ENCODE data around the gene CCDC141. TPM values are rescaled to one million over a fixed set of nuclear protein-coding genes. Genes with fewer than 3 reads are reported as not detected.

The CCDC141 gene
- total and polyA plus RNA-seq, 2 experiments from 2014 or later = 11.7 to 13.4 TPM

DNA sequence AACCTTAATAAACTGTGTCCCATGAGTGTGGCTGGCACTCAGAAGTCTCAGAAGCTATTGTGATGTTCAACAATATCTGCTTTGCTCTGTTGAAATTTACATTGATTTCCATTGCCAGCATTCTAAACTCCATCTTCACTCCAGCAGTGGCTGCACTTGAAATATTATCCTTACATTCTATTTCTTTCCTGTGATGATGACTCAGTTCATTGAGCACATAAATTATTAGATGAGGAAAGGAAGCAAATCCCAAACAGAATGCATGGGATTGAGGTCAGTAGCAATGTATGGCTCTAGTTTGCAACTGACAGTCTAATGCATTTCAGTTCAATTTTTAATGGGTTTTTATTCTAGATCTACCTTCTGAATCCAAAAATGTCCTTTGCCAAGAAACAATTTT, 150.3 kb downstream of the CCDC141 start:
- no peak overlapping the region for H3K4me3 Mint-ChIP-seq
- no peak overlapping the region for H2AFZ ChIP-seq
- no peaks in the 10 kb centered on the region for H3K36me3 ChIP-seq (ENCODE audit: insufficient read depth)
- peaks cover 3% of the 10 kb centered on the region; the same call in 1 of the 3 replicates for H3K36me3 Mint-ChIP-seq (ENCODE audit: low read depth)
- no peaks in the 10 kb centered on the region for H3K27me3 ChIP-seq (ENCODE audit: insufficient read depth)
- no peaks in the 10 kb centered on the region for H4K20me1 ChIP-seq (replicated peaks; ENCODE audit: insufficient read depth)
- no peak overlapping the region for H3K4me3 ChIP-seq
- no peak overlapping the region for H3K4me2 ChIP-seq
- H3K27me3 Mint-ChIP-seq (ENCODE audit: insufficient read depth, low read depth, poor library complexity) = no peaks in the 10 kb centered on the region
- H3K4me1 Mint-ChIP-seq = no peaks in the 10 kb centered on the region
- ATAC-seq (no peak), DNase-seq (ENCODE audit: low spot score) (no peak)
- no peaks in the 10 kb centered on the region for H3K9me3 Mint-ChIP-seq
- H3F3A ChIP-seq (replicated peaks; ENCODE audit: low read depth) = no peaks in the 10 kb centered on the region
- H3K4me1 ChIP-seq (ENCODE audit: insufficient read depth) = no peaks in the 10 kb centered on the region
- TF ChIP-seq POLR2AphosphoS5 (IDR thresholded peaks at IDR 0.05; ENCODE audit: low read depth) = no peak
- TF ChIP-seq, protein P1, sequence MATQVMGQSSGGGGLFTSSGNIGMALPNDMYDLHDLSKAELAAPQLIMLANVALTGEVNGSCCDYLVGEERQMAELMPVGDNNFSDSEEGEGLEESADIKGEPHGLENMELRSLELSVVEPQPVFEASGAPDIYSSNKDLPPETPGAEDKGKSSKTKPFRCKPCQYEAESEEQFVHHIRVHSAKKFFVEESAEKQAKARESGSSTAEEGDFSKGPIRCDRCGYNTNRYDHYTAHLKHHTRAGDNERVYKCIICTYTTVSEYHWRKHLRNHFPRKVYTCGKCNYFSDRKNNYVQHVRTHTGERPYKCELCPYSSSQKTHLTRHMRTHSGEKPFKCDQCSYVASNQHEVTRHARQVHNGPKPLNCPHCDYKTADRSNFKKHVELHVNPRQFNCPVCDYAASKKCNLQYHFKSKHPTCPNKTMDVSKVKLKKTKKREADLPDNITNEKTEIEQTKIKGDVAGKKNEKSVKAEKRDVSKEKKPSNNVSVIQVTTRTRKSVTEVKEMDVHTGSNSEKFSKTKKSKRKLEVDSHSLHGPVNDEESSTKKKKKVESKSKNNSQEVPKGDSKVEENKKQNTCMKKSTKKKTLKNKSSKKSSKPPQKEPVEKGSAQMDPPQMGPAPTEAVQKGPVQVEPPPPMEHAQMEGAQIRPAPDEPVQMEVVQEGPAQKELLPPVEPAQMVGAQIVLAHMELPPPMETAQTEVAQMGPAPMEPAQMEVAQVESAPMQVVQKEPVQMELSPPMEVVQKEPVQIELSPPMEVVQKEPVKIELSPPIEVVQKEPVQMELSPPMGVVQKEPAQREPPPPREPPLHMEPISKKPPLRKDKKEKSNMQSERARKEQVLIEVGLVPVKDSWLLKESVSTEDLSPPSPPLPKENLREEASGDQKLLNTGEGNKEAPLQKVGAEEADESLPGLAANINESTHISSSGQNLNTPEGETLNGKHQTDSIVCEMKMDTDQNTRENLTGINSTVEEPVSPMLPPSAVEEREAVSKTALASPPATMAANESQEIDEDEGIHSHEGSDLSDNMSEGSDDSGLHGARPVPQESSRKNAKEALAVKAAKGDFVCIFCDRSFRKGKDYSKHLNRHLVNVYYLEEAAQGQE (IDR thresholded peaks at IDR 0.05; ENCODE audit: unreplicated experiment) = no peak
- TF ChIP-seq, protein P2, sequence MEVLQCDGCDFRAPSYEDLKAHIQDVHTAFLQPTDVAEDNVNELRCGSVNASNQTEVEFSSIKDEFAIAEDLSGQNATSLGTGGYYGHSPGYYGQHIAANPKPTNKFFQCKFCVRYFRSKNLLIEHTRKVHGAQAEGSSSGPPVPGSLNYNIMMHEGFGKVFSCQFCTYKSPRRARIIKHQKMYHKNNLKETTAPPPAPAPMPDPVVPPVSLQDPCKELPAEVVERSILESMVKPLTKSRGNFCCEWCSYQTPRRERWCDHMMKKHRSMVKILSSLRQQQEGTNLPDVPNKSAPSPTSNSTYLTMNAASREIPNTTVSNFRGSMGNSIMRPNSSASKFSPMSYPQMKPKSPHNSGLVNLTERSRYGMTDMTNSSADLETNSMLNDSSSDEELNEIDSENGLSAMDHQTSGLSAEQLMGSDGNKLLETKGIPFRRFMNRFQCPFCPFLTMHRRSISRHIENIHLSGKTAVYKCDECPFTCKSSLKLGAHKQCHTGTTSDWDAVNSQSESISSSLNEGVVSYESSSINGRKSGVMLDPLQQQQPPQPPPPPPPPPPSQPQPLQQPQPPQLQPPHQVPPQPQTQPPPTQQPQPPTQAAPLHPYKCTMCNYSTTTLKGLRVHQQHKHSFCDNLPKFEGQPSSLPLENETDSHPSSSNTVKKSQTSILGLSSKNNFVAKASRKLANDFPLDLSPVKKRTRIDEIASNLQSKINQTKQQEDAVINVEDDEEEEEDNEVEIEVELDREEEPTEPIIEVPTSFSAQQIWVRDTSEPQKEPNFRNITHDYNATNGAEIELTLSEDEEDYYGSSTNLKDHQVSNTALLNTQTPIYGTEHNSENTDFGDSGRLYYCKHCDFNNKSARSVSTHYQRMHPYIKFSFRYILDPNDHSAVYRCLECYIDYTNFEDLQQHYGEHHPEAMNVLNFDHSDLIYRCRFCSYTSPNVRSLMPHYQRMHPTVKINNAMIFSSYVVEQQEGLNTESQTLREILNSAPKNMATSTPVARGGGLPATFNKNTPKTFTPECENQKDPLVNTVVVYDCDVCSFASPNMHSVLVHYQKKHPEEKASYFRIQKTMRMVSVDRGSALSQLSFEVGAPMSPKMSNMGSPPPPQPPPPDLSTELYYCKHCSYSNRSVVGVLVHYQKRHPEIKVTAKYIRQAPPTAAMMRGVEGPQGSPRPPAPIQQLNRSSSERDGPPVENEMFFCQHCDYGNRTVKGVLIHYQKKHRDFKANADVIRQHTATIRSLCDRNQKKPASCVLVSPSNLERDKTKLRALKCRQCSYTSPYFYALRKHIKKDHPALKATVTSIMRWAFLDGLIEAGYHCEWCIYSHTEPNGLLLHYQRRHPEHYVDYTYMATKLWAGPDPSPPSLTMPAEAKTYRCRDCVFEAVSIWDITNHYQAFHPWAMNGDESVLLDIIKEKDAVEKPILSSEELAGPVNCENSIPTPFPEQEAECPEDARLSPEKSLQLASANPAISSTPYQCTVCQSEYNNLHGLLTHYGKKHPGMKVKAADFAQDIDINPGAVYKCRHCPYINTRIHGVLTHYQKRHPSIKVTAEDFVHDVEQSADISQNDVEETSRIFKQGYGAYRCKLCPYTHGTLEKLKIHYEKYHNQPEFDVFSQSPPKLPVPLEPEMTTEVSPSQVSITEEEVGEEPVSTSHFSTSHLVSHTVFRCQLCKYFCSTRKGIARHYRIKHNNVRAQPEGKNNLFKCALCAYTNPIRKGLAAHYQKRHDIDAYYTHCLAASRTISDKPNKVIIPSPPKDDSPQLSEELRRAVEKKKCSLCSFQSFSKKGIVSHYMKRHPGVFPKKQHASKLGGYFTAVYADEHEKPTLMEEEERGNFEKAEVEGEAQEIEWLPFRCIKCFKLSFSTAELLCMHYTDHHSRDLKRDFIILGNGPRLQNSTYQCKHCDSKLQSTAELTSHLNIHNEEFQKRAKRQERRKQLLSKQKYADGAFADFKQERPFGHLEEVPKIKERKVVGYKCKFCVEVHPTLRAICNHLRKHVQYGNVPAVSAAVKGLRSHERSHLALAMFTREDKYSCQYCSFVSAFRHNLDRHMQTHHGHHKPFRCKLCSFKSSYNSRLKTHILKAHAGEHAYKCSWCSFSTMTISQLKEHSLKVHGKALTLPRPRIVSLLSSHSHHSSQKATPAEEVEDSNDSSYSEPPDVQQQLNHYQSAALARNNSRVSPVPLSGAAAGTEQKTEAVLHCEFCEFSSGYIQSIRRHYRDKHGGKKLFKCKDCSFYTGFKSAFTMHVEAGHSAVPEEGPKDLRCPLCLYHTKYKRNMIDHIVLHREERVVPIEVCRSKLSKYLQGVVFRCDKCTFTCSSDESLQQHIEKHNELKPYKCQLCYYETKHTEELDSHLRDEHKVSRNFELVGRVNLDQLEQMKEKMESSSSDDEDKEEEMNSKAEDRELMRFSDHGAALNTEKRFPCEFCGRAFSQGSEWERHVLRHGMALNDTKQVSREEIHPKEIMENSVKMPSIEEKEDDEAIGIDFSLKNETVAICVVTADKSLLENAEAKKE (CRISPR knock-in tag; IDR thresholded peaks at IDR 0.05) = no peak
- TF ChIP-seq JUNB (IDR thresholded peaks at IDR 0.05; ENCODE audit: unreplicated experiment) = no peak
- TF ChIP-seq, protein P3, sequence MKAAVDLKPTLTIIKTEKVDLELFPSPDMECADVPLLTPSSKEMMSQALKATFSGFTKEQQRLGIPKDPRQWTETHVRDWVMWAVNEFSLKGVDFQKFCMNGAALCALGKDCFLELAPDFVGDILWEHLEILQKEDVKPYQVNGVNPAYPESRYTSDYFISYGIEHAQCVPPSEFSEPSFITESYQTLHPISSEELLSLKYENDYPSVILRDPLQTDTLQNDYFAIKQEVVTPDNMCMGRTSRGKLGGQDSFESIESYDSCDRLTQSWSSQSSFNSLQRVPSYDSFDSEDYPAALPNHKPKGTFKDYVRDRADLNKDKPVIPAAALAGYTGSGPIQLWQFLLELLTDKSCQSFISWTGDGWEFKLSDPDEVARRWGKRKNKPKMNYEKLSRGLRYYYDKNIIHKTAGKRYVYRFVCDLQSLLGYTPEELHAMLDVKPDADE (IDR thresholded peaks at IDR 0.05) = no peak
- no peak for TF ChIP-seq ZNF331 (CRISPR knock-in tag; IDR thresholded peaks at IDR 0.05; ENCODE audit: low read depth)
- TF ChIP-seq, protein P4, sequence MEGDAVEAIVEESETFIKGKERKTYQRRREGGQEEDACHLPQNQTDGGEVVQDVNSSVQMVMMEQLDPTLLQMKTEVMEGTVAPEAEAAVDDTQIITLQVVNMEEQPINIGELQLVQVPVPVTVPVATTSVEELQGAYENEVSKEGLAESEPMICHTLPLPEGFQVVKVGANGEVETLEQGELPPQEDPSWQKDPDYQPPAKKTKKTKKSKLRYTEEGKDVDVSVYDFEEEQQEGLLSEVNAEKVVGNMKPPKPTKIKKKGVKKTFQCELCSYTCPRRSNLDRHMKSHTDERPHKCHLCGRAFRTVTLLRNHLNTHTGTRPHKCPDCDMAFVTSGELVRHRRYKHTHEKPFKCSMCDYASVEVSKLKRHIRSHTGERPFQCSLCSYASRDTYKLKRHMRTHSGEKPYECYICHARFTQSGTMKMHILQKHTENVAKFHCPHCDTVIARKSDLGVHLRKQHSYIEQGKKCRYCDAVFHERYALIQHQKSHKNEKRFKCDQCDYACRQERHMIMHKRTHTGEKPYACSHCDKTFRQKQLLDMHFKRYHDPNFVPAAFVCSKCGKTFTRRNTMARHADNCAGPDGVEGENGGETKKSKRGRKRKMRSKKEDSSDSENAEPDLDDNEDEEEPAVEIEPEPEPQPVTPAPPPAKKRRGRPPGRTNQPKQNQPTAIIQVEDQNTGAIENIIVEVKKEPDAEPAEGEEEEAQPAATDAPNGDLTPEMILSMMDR (conservative IDR thresholded peaks at IDR 0.05; ENCODE audit: low read depth in 2 of 2) = no peak
- TF ChIP-seq STAT1 (IDR thresholded peaks at IDR 0.05; ENCODE audit: unreplicated experiment) = no peak
- TF ChIP-seq NANOG (IDR thresholded peaks at IDR 0.05; ENCODE audit: borderline replicate concordance) = no peak
- no peak for TF ChIP-seq ZNF114 (CRISPR knock-in tag; IDR thresholded peaks at IDR 0.05)
- TF ChIP-seq CREB1 (CRISPR knock-in tag; IDR thresholded peaks at IDR 0.05; ENCODE audit: low read depth) = no peak
- TF ChIP-seq EZH2phosphoT487 (IDR thresholded peaks at IDR 0.05; ENCODE audit: unreplicated experiment) = no peak
- TF ChIP-seq EZH2 (IDR thresholded peaks at IDR 0.05; ENCODE audit: low read depth, unreplicated experiment) = no peak
- H3K27ac Mint-ChIP-seq = no peak overlapping the region
- no peaks in the 10 kb centered on the region for H3K79me2 ChIP-seq (replicated peaks; ENCODE audit: insufficient read depth)
- 0 out of 2 replicates have a peak, but pooled peaks cover 3% of the 10 kb centered on the region for H3K9me2 ChIP-seq (ENCODE audit: insufficient read depth)
- H3K27ac ChIP-seq (ENCODE audit: low read depth) = no peak overlapping the region

All from GM23338 (cell line).